RWPE1 (cell line): ENCODE results near the gene HSFX2.
A peak's percentile ranks its signal among the peaks of the same experiment; 100 is the strongest.
"Not testable (repeated sequence)": the region's sequence is repeated elsewhere in the genome, so short reads cannot be mapped to it uniquely, and the experiment has no call there.

Experiments
- CTCF ChIA-PET: fragments of 350-600 bp; sonication (Branson Sonifier 250); formaldehyde crosslinking; extraction: SDS; loops from one replicate; lab custom pipeline; 2021; lab: Yijun Ruan, JAX
- POLR2A ChIA-PET: fragments of 400-600 bp; formaldehyde crosslinking; extraction: SDS; loops from one replicate; lab custom pipeline; 2020; ENCODE audit warnings: antibody characterized with exemption; ENCODE audit not compliant: low non-redundant PET; lab: Yijun Ruan, JAX
- DNase-seq: peaks from one replicate; pipeline ENCODE4 v3.0.0; 2012; ENCODE audit warnings: low spot score
- H3K27ac ChIP-seq: fragments of 450-650 bp; 2 replicates; pipeline ENCODE4 v1.5.1; 2017
- CTCF ChIP-seq: fragments of 450-650 bp; conservative IDR thresholded peaks from 2 replicates; pipeline ENCODE4 v1.5.1; 2017; ENCODE audit warnings: low read depth, mild to moderate bottlenecking

HSFX2 gene

GRCh38 chrX:149595214-149595613, at the start of gene HSFX2:
TSS of gene HSFX2 (minus strand) at chrX:149595314. CDS start at chrX:149594700, 614 bp downstream.
- DNase-seq, POLR2A ChIA-PET, H3K27ac ChIP-seq, CTCF ChIA-PET: not testable (repeated sequence)

GRCh38 chrX:149643496-149643895, 48.4 kb upstream of the HSFX2 start:
- CTCF ChIA-PET, result no interaction called here
- DNase-seq, result no peak
- POLR2A ChIA-PET, result no interaction called here
- TF ChIP-seq CTCF, result no peak
- H3K27ac ChIP-seq, result no peak overlapping the region

GRCh38 chrX:149641835-149642234, 46.7 kb upstream of the HSFX2 start:
- no peak for DNase-seq
- no peak for TF ChIP-seq CTCF
- ChIA-PET POLR2A (no interaction called here), CTCF (no interaction called here)
- H3K27ac ChIP-seq, result no peak overlapping the region

GRCh38 chrX:149641432-149641831, 46.3 kb upstream of the HSFX2 start:
- POLR2A ChIA-PET, result no interaction called here
- CTCF ChIA-PET, result no interaction called here
- no peak overlapping the region for H3K27ac ChIP-seq

GRCh38 chrX:149639568-149639967, 44.5 kb upstream of the HSFX2 start:
- ChIA-PET CTCF (no interaction called here), POLR2A (no interaction called here)
- DNase-seq, result no peak
- H3K27ac ChIP-seq, result no peak overlapping the region
- TF ChIP-seq CTCF, result no peak

More at GRCh38 chrX:149641432-149641831, 46.3 kb upstream of the HSFX2 start:
- DNase-seq, result no peak
- TF ChIP-seq CTCF, result no peak

- H3K27ac ChIP-seq, result no peak overlapping the region
- peak; percentile 0 for DNase-seq
- ChIA-PET POLR2A (no interaction called here), CTCF (no interaction called here)
- no peak for TF ChIP-seq CTCF
Measured at GRCh38 chrX:149638860-149639259, 43.7 kb upstream of the HSFX2 start.

GRCh38 chrX:149633511-149633910, 38.4 kb upstream of the HSFX2 start:
- CTCF ChIA-PET, result no interaction called here
- POLR2A ChIA-PET, result no interaction called here
- no peak for TF ChIP-seq CTCF
- H3K27ac ChIP-seq, result no peak overlapping the region
- DNase-seq, result no peak
